ENCODE measurements around the gene TSPAN17. TPM values are rescaled to one million over a fixed set of nuclear protein-coding genes. Genes with fewer than 3 reads are reported as not detected.
A peak's percentile ranks its signal among the peaks of the same experiment; 100 is the strongest.

Gene TSPAN17
- total and polyA plus RNA-seq, 10 of the 15 experiments (the other 5 are each of a cell fraction or from before 2014, with no cell fraction given): 0.24 to 17.1 (median 10.4) TPM

GRCh38 chr5:176675676-176676360 lies 28.5 kb downstream of the TSPAN17 start:
- RAD21 ChIA-PET (ENCODE audit: unreplicated experiment): interaction anchor here (1.0 to 2.9 kb wide), 2 partner anchors 15 to 29 kb away, joined by 4 to 16 read pairs; partner anchors contain the start of gene TSPAN17
- no TSS peak for BruUV-seq (replicated peaks)
- 57% methylated on average over 19 of the region's 19 CpGs for WGBS (ENCODE audit: insufficient coverage, insufficient replicate concordance, low lambda C conversion rate, missing lambda C conversion rate)
- CTCF ChIA-PET: interaction anchor here (1.8 to 3.2 kb wide), 2 partner anchors 15 to 18 kb away, joined by 6 to 25 read pairs; no protein-coding TSS in a partner anchor
- no peak overlapping the region for H3K9ac ChIP-seq (ENCODE audit: control insufficient read depth, insufficient read depth, low read length)
- no peaks in the 10 kb centered on the region for H3K79me2 ChIP-seq (ENCODE audit: control insufficient read depth, insufficient read depth, low read length)
- H3K4me1 ChIP-seq (ENCODE audit: control insufficient read depth, insufficient read depth, low read length): no peaks in the 10 kb centered on the region
- DNase-seq (ENCODE audit: low read depth, low spot score): no peak
- H3K4me2 ChIP-seq (ENCODE audit: control insufficient read depth, insufficient read depth): no peak overlapping the region
- no peak overlapping the region for H3K27ac ChIP-seq (ENCODE audit: control insufficient read depth, insufficient read depth)
- FAIRE-seq: no peak
- H3K27me3 ChIP-seq (replicated peaks in 1 of 2; ENCODE audit: control insufficient read depth in 2 of 2, insufficient read depth in 2 of 2, low read length in 1 of 2): peaks cover 0 to 5% of the 10 kb centered on the region in 2 experiments; a peak in 2 of 4 replicates
- H3K9me3 ChIP-seq (replicated peaks; ENCODE audit: control insufficient read depth, insufficient read depth, low read length): no peaks in the 10 kb centered on the region
- TF ChIP-seq ZNF217 (IDR thresholded peaks at IDR 0.05): no peak
- no peak for TF ChIP-seq ESRRA (IDR thresholded peaks at IDR 0.05; ENCODE audit: low read length)
- TF ChIP-seq CREB1 (IDR thresholded peaks at IDR 0.05; ENCODE audit: low read depth): no peak
- no peak for TF ChIP-seq ZNF207 (IDR thresholded peaks at IDR 0.05; ENCODE audit: borderline replicate concordance)
- 0 out of 2 replicates have a peak, but pooled peaks have one; percentile 43 for TF ChIP-seq MLLT1 (IDR thresholded peaks at IDR 0.05)
- peak in 2 of 3 experiments; percentile 8 to 13; a peak in 1 of 6 replicates for TF ChIP-seq CTCF (IDR thresholded peaks at IDR 0.05 in 2 of 3, conservative IDR thresholded peaks at IDR 0.05 in 1 of 3; ENCODE audit: control insufficient read depth in 2 of 3, extremely low read depth in 1 of 3, insufficient read depth in 1 of 3, low read depth in 3 of 3, low read length in 3 of 3)
- TF ChIP-seq HSF1 (IDR thresholded peaks at IDR 0.05; ENCODE audit: low read depth, low read length): no peak
- no peak overlapping the region for H2AFZ ChIP-seq (ENCODE audit: control insufficient read depth, low read depth, low read length)
- intact Hi-C loops (cut with micrococcal nuclease; ENCODE audit: unreplicated experiment) (no loop called here), in situ Hi-C loops (cut with MboI) (no loop called here)
- POLR2A ChIA-PET: no interaction called here
- no peak for ATAC-seq
- no peaks in the 10 kb centered on the region for H4K20me1 ChIP-seq (ENCODE audit: control insufficient read depth, insufficient read depth)
- no peaks in the 10 kb centered on the region for H3K36me3 ChIP-seq (ENCODE audit: control insufficient read depth in 2 of 2, insufficient read depth in 2 of 2, low read length in 1 of 2)
- no peak overlapping the region for H3K4me3 ChIP-seq
- SMC1A ChIA-PET (ENCODE audit: uncharacterized antibody, unreplicated experiment): no interaction called here
